HG03565 (cell line): ENCODE data around the gene KLF9.

Source experiments
- ATAC-seq: cut with Tn5 transposase; IDR thresholded peaks from one replicate; pipeline ENCODE4 v1.9.1; 2021; ENCODE audit warnings: mild to moderate bottlenecking, moderate library complexity; ENCODE audit not compliant: unreplicated experiment

The KLF9 gene

GRCh38 chr9:70367305-70367930 is 47.0 kb downstream of the KLF9 start:
- ATAC-seq = no peak

- no peak for ATAC-seq
Observed at GRCh38 chr9:70363760-70364159, 50.7 kb downstream of the KLF9 start.

GRCh38 chr9:70362952-70363351 is 51.5 kb downstream of the KLF9 start:
- ATAC-seq = no peak

GRCh38 chr9:70355801-70356200 is 58.7 kb downstream of the KLF9 start:
- no peak for ATAC-seq

GRCh38 chr9:70352802-70353201 is 61.7 kb downstream of the KLF9 start:
- ATAC-seq = no peak

GRCh38 chr9:70352356-70352755 is 62.1 kb downstream of the KLF9 start:
- ATAC-seq = no peak

GRCh38 chr9:70347046-70347445 is 67.4 kb downstream of the KLF9 start:
- ATAC-seq = no peak

- no peak for ATAC-seq
Observed at GRCh38 chr9:70340572-70340971, 73.9 kb downstream of the KLF9 start.
